Stimulated activated CD8-positive, alpha-beta memory T cell treated with anti-CD3 and anti-CD28 coated beads, Interleukin-12 subunit alpha, Interleukin-12 subunit beta, amount 100 ng/mL, for 24 hours (primary cell): ENCODE data around the gene PRKAG2.

ENCODE experiments used
- DNase-seq: peaks from one replicate; pipeline ENCODE4 v3.0.0-alpha.2; 2020; ENCODE audit errors: extremely low read depth

PRKAG2 gene

GRCh38 chr7:151744656-151745638 is 132.0 kb downstream of the PRKAG2 start:
- no peak for DNase-seq

GRCh38 chr7:151744051-151744580 is 132.8 kb downstream of the PRKAG2 start:
- no peak for DNase-seq

- no peak for DNase-seq
Observed at GRCh38 chr7:151743481-151743983, 133.4 kb downstream of the PRKAG2 start.

GRCh38 chr7:151742713-151743480 is 134.0 kb downstream of the PRKAG2 start:
- DNase-seq, result no peak

GRCh38 chr7:151741585-151741984 is 135.3 kb downstream of the PRKAG2 start:
- no peak for DNase-seq

GRCh38 chr7:151740081-151740851 is 136.6 kb downstream of the PRKAG2 start:
- DNase-seq, result no peak

- no peak for DNase-seq
Observed at GRCh38 chr7:151738925-151739324, 138.0 kb downstream of the PRKAG2 start.

GRCh38 chr7:151736403-151736909 is 140.5 kb downstream of the PRKAG2 start:
- no peak for DNase-seq

- DNase-seq, result no peak
Observed at GRCh38 chr7:151735851-151736402, 141.0 kb downstream of the PRKAG2 start.

GRCh38 chr7:151735186-151735850 is 141.6 kb downstream of the PRKAG2 start:
- DNase-seq, result no peak

GRCh38 chr7:151732834-151733592 is 143.9 kb downstream of the PRKAG2 start:
- no peak for DNase-seq

- DNase-seq, result no peak
Observed at GRCh38 chr7:151732292-151732691, 144.6 kb downstream of the PRKAG2 start.

GRCh38 chr7:151731022-151731441 is 145.9 kb downstream of the PRKAG2 start:
- no peak for DNase-seq

- no peak for DNase-seq
Observed at GRCh38 chr7:151730591-151730990, 146.3 kb downstream of the PRKAG2 start.

GRCh38 chr7:151729521-151729921 is 147.4 kb downstream of the PRKAG2 start:
- no peak for DNase-seq

GRCh38 chr7:151728746-151729145 is 148.2 kb downstream of the PRKAG2 start:
- no peak for DNase-seq

- DNase-seq, result no peak
Observed at GRCh38 chr7:151728286-151728660, 148.6 kb downstream of the PRKAG2 start.

- DNase-seq, result peak; percentile 25
Observed at GRCh38 chr7:151727579-151728285, 149.2 kb downstream of the PRKAG2 start.
